Measurements from ENCODE around the gene FAM171A1.

FAM171A1 gene

GRCh38 chr10:15373199-15373598 is 2.1 kb upstream of the FAM171A1 start:
- DNase-seq, result no peak

- DNase-seq, result no peak
Measured at GRCh38 chr10:15370212-15370855, 755 bp downstream of the FAM171A1 start.

GRCh38 chr10:15369256-15370211 is 1.6 kb downstream of the FAM171A1 start:
- DNase-seq, result no peak

GRCh38 chr10:15368101-15368855 is 2.8 kb downstream of the FAM171A1 start:
- no peak for DNase-seq

GRCh38 chr10:15367296-15368085 is 3.6 kb downstream of the FAM171A1 start:
- no peak for DNase-seq

- DNase-seq, result no peak
Measured at GRCh38 chr10:15365692-15366091, 5.4 kb downstream of the FAM171A1 start.

- no peak for DNase-seq
Measured at GRCh38 chr10:15364001-15364400, 7.1 kb downstream of the FAM171A1 start.

- DNase-seq, result no peak
Measured at GRCh38 chr10:15363031-15363430, 8.1 kb downstream of the FAM171A1 start.

- no peak for DNase-seq
Measured at GRCh38 chr10:15361131-15361530, 10.0 kb downstream of the FAM171A1 start.

- no peak for DNase-seq
Measured at GRCh38 chr10:15360566-15360965, 10.5 kb downstream of the FAM171A1 start.

GRCh38 chr10:15353471-15354017 is 17.5 kb downstream of the FAM171A1 start:
- DNase-seq, result no peak

- DNase-seq, result no peak
Measured at GRCh38 chr10:15352836-15353235, 18.3 kb downstream of the FAM171A1 start.

- DNase-seq, result no peak
Measured at GRCh38 chr10:15352201-15352600, 18.9 kb downstream of the FAM171A1 start.

GRCh38 chr10:15351099-15351820 is 19.8 kb downstream of the FAM171A1 start:
- no peak for DNase-seq

- DNase-seq, result no peak
Measured at GRCh38 chr10:15349112-15349511, 22.0 kb downstream of the FAM171A1 start.

GRCh38 chr10:15348579-15348978 is 22.5 kb downstream of the FAM171A1 start:
- no peak for DNase-seq

GRCh38 chr10:15347150-15347549 is 23.9 kb downstream of the FAM171A1 start:
- DNase-seq, result no peak

- DNase-seq, result no peak
Measured at GRCh38 chr10:15346440-15347141, 24.5 kb downstream of the FAM171A1 start.

GRCh38 chr10:15345450-15345849 is 25.6 kb downstream of the FAM171A1 start:
- DNase-seq, result no peak

- no peak for DNase-seq
Measured at GRCh38 chr10:15344876-15345285, 26.2 kb downstream of the FAM171A1 start.
